Measurements from ENCODE around the gene SKIC8.

DNA sequence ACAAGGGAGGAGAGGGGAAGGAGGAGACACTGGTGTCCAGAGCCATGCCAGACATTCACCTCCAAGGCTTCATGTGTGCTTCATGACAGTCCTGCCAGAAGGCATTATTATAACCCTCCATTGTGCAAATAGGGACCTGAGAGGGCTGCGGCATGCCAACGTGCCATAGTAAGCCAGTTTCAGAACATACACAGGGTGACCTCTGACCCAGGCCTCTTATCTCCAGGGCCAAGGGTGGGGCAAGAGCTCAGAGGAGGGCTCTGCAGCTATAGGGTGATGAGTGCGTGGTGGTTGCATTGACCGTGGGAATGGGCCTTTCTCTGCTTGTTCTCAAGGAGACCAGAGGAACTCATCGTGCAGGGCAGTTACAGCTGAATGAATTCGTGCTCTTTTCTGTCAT lies 55.3 kb downstream of the SKIC8 start:
- no peak for TF ChIP-seq CTCF (IDR thresholded peaks at IDR 0.05; ENCODE audit: low read length)
- no peak for TF ChIP-seq EZH2 (optimal IDR thresholded peaks at IDR 0.05; ENCODE audit: low read depth, low read length)
- TF ChIP-seq EZH2phosphoT487 (IDR thresholded peaks at IDR 0.05; ENCODE audit: low read length), result no peak

All from MM.1S (cell line).